Glutamatergic neuron (in vitro differentiated cells): ENCODE measurements around the gene TRAFD1. TPM values are rescaled to one million over a fixed set of nuclear protein-coding genes. Genes with fewer than 3 reads are reported as not detected.
"Not testable (repeated sequence)": the region's sequence is repeated elsewhere in the genome, so short reads cannot be mapped to it uniquely, and the experiment has no call there.

Experiments used
- DNase-seq: peaks from one replicate; pipeline ENCODE4 v3.0.0; 2022
- H3K27ac Mint-ChIP-seq: one replicate; pipeline ENCODE4 v1.8.0; 2020; ENCODE audit warnings: mild to moderate bottlenecking, mixed read lengths, inconsistent platforms; ENCODE audit not compliant: unreplicated experiment
- H3K27me3 Mint-ChIP-seq: one replicate; pipeline ENCODE4 v1.8.0; 2020; ENCODE audit warnings: mild to moderate bottlenecking, moderate library complexity, mixed read lengths, inconsistent platforms; ENCODE audit not compliant: unreplicated experiment
- H3K36me3 Mint-ChIP-seq: one replicate; pipeline ENCODE4 v1.8.0; 2020; ENCODE audit warnings: mild to moderate bottlenecking, mixed read lengths, inconsistent platforms; ENCODE audit not compliant: unreplicated experiment
- H3K4me1 Mint-ChIP-seq: one replicate; pipeline ENCODE4 v1.8.0; 2020; ENCODE audit warnings: mild to moderate bottlenecking, low read depth, mixed read lengths, inconsistent platforms; ENCODE audit not compliant: unreplicated experiment
- H3K4me3 Mint-ChIP-seq: one replicate; pipeline ENCODE4 v1.8.0; 2020; ENCODE audit warnings: mild to moderate bottlenecking, mixed read lengths, inconsistent platforms; ENCODE audit not compliant: unreplicated experiment
- H3K9me3 Mint-ChIP-seq: one replicate; pipeline ENCODE4 v1.8.0; 2020; ENCODE audit warnings: mild to moderate bottlenecking, moderate library complexity, mixed read lengths, inconsistent platforms; ENCODE audit not compliant: unreplicated experiment
- CTCF ChIP-seq: fragments of 200-600 bp; sonication (generic); IDR thresholded peaks from one replicate; pipeline ENCODE4 v1.5.0; 2021; ENCODE audit not compliant: partially characterized antibody, unreplicated experiment
- total RNA-seq: library from RNA; stranded (reverse); fragmentation: NEBNext Ultra II Directional; extraction: Animal tissue kit (Norgen Biotek cat#: 25700); gene quantifications from one replicate; pipeline ENCODE4 v1.2.1, GENCODE V29; 2021; ENCODE audit not compliant: unreplicated experiment

Gene TRAFD1
- total RNA-seq, 1 donor from 2014 or later = 36.8 TPM

- H3K36me3 Mint-ChIP-seq = peaks cover 5% of the 10 kb centered on the region
- no peaks in the 10 kb centered on the region for H3K27me3 Mint-ChIP-seq
- H3K4me1 Mint-ChIP-seq = no peaks in the 10 kb centered on the region
- no peak for TF ChIP-seq CTCF
- H3K4me3 Mint-ChIP-seq = no peak overlapping the region
- DNase-seq = no peak
- no peak overlapping the region for H3K27ac Mint-ChIP-seq
- no peaks in the 10 kb centered on the region for H3K9me3 Mint-ChIP-seq
Observed at GRCh38 chr12:112096667-112097066, 28.7 kb upstream of the TRAFD1 start.

GRCh38 chr12:112097641-112098040, 27.7 kb upstream of the TRAFD1 start:
- TF ChIP-seq CTCF = no peak
- Mint-ChIP-seq H3K4me1 (no peaks in the 10 kb centered on the region), H3K27ac (no peak overlapping the region), H3K9me3 (no peaks in the 10 kb centered on the region), H3K4me3 (no peak overlapping the region), H3K27me3 (no peaks in the 10 kb centered on the region), H3K36me3 (peaks cover 5% of the 10 kb centered on the region)
- no peak for DNase-seq

DNA sequence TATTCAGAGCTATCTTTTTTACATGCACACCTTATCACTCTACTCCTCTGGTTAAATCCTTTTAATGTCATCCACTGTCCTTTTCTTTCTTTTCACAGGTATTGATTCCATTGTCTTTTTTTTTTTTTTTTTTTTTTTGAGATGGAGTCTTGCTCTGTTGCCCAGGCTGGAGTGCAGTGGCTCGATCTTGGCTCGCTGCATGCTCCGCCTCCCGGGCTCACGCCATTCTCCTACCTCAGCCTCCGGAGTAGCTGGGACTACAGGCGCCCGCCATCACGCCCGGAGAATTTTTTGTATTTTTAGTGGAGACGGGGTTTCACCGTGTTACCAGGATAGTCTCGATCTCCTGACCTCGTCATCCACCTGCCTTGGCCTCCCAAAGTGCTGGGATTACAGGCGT, 24.9 kb upstream of the TRAFD1 start:
- H3K36me3 Mint-ChIP-seq, H3K27ac Mint-ChIP-seq, H3K4me1 Mint-ChIP-seq, H3K9me3 Mint-ChIP-seq, DNase-seq, H3K4me3 Mint-ChIP-seq, H3K27me3 Mint-ChIP-seq: not testable (repeated sequence)

DNA sequence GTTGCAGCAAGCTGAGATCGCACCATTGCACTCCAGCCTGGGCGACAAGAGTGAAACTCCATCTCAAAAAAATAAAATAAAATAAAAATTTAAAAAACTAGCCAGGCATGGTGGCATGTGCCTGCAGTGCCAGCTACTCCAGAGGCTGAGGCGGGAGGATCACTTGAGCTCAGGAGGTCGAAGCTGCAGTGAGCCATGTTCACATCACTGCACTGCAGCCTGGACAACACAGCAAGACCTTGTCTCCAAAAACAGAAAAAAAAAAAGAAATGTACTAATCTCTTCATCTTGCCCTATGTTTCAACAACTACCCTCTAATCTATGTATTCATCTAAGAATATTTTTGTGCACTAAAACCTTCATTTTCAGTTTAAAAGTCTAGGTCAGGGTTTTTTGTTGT, 23.2 kb upstream of the TRAFD1 start:
- TF ChIP-seq CTCF = no peak
- peaks cover 1% of the 10 kb centered on the region for H3K4me1 Mint-ChIP-seq
- H3K9me3 Mint-ChIP-seq = no peaks in the 10 kb centered on the region
- DNase-seq = no peak
- peaks cover 5% of the 10 kb centered on the region for H3K36me3 Mint-ChIP-seq
- no peak overlapping the region for H3K4me3 Mint-ChIP-seq
- no peak overlapping the region for H3K27ac Mint-ChIP-seq
- H3K27me3 Mint-ChIP-seq = no peaks in the 10 kb centered on the region

DNA sequence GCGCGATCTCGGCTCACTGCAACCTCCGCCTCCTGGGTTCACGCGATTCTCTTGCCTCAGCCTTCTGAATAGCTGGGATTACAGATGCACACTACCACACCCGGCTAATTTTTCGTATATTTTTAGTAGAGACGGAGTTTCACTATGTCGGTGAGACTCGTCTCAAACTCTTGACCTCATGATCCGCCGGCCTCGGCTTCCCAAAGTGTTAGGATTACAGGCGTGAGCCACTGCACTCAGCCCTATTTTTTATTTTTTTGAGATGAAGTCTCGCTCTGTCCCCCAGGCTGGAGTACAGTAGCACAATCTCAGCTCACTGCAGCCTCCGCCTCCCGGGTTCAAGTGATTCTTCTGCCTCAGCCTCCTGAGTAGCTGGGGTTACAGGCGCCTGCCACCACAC, 22.6 kb upstream of the TRAFD1 start:
- H3K27ac Mint-ChIP-seq, DNase-seq, H3K4me1 Mint-ChIP-seq, H3K36me3 Mint-ChIP-seq, H3K27me3 Mint-ChIP-seq, H3K4me3 Mint-ChIP-seq, H3K9me3 Mint-ChIP-seq: not testable (repeated sequence)

DNA sequence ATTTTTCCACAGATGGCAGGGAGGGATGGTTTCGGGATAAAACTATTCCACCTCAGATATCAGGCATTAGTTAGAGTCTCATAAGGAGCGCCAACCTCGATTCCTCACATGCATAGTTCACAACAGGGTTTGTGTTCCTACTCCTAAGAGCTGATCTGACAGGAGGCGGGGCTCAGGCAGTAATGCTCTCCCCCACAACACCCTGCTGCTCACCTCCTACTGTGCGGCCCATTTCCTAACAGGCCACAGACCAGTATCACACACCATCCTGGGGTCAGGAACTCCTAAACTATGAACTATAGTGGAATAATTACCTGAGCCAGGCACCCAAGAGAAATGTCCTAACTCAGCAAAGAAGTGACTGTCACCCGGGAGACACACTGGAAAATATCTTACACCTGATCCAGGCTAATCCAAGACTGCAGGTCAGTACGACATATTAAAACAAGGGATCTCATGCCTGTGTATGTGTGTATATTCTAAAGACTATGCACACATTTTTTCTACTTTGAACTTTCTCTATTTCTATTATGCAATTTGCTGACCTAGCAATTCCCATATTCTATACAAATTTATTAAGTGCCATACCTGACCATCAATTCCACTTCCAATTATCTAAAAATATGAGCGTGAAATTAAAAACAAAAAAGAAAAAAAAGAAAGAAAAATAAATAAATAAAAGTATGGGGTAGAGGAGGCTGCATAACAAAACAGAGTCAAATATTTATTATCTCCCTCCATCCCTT, 21.4 kb upstream of the TRAFD1 start:
- TF ChIP-seq CTCF = no peak
- H3K36me3 Mint-ChIP-seq = peaks cover 5% of the 10 kb centered on the region
- peaks cover 3% of the 10 kb centered on the region for H3K9me3 Mint-ChIP-seq
- H3K27ac Mint-ChIP-seq = no peak overlapping the region
- H3K27me3 Mint-ChIP-seq = peaks cover 4% of the 10 kb centered on the region
- H3K4me3 Mint-ChIP-seq = no peak overlapping the region
- peaks cover 7% of the 10 kb centered on the region for H3K4me1 Mint-ChIP-seq
- no peak for DNase-seq
